ENCODE results near the gene SLC9A3. TPM values are rescaled to one million over a fixed set of nuclear protein-coding genes. Genes with fewer than 3 reads are reported as not detected.

The SLC9A3 gene
- polyA plus RNA-seq, 3 donors, result 0.31 to 0.42 (median 0.36) TPM

DNA sequence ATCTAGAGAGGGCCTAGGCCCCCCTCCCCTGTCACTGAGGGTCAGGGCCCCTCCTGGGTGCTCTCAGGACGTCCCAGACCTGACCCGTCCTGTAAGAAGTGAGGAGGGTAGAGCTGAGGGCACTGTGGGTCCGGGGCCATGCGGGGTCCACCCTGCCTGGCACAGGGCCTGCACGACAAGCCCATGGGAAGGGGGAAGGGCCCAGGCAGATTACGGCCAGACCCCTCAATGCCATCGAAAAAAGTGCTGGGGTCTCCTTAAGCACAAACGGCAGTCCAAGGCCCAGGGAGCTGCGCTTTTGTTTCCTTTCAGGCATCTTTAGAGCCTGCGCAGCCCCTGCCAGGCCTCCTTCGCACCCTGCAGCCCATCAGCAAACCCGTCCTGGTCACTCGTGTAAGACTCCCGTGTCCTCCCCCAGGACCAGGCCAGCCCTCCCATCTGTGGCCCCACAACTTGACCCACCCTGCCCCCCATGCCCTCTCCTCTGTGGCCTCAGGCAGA is 85.7 kb downstream of the SLC9A3 start:
- 98% methylated on average over 14 of the region's 14 CpGs for WGBS (ENCODE audit: insufficient coverage)
- no peak overlapping the region for H3K27ac Mint-ChIP-seq
- no peaks in the 10 kb centered on the region for H3K36me3 ChIP-seq (replicated peaks in 1 of 2; ENCODE audit: control insufficient read depth in 1 of 2, insufficient read depth in 2 of 2, low read length in 2 of 2)
- no peaks in the 10 kb centered on the region for H3K27me3 ChIP-seq (ENCODE audit: control insufficient read depth in 2 of 2, insufficient read depth in 2 of 2, low read length in 2 of 2)
- H3K4me1 Mint-ChIP-seq, result peaks cover 22% of the 10 kb centered on the region
- peaks cover 28 to 30% of the 10 kb centered on the region in 2 donors for H3K4me1 ChIP-seq (ENCODE audit: control insufficient read depth in 1 of 2, insufficient read depth in 2 of 2, low read length in 2 of 2)
- TF ChIP-seq, protein P1, sequence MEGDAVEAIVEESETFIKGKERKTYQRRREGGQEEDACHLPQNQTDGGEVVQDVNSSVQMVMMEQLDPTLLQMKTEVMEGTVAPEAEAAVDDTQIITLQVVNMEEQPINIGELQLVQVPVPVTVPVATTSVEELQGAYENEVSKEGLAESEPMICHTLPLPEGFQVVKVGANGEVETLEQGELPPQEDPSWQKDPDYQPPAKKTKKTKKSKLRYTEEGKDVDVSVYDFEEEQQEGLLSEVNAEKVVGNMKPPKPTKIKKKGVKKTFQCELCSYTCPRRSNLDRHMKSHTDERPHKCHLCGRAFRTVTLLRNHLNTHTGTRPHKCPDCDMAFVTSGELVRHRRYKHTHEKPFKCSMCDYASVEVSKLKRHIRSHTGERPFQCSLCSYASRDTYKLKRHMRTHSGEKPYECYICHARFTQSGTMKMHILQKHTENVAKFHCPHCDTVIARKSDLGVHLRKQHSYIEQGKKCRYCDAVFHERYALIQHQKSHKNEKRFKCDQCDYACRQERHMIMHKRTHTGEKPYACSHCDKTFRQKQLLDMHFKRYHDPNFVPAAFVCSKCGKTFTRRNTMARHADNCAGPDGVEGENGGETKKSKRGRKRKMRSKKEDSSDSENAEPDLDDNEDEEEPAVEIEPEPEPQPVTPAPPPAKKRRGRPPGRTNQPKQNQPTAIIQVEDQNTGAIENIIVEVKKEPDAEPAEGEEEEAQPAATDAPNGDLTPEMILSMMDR (IDR thresholded peaks at IDR 0.05), result no peak
- H4K20me1 ChIP-seq (ENCODE audit: insufficient read depth, low read length), result peaks cover under 1% of the 10 kb centered on the region
- intact Hi-C loops (cut with micrococcal nuclease), result no loop called here
- H3K27me3 Mint-ChIP-seq (ENCODE audit: low read depth in 3 of 3), result peaks cover 0 to 3% (median 2%) of the 10 kb centered on the region in 3 donors
- H3K36me3 Mint-ChIP-seq, result no peaks in the 10 kb centered on the region
- no peaks in the 10 kb centered on the region for H3K9me3 Mint-ChIP-seq
- no peak overlapping the region for H3K4me2 ChIP-seq (replicated peaks; ENCODE audit: extremely low read depth, low read length, poor library complexity, severe bottlenecking)
- H3K27ac ChIP-seq (ENCODE audit: low read depth in 1 of 2, low read length in 2 of 2), result no peak overlapping the region
- no peak overlapping the region for H3K4me3 ChIP-seq (replicated peaks in 1 of 3; ENCODE audit: low read depth in 2 of 3, low read length in 3 of 3)
- no peak overlapping the region for H3K9ac ChIP-seq (ENCODE audit: insufficient read depth, low read length, poor library complexity, severe bottlenecking)
- no peaks in the 10 kb centered on the region for H3K9me3 ChIP-seq (replicated peaks in 1 of 2; ENCODE audit: control insufficient read depth in 1 of 2, insufficient read depth in 1 of 2, low read length in 2 of 2)
- no peak overlapping the region for H3K4me3 Mint-ChIP-seq
- no peak for DNase-seq
- no peak overlapping the region for H2AFZ ChIP-seq (ENCODE audit: insufficient read depth, low read depth, low read length, poor library complexity, severe bottlenecking)
- H3K79me2 ChIP-seq (ENCODE audit: insufficient read depth, low read length), result peaks cover 4% of the 10 kb centered on the region

DNA sequence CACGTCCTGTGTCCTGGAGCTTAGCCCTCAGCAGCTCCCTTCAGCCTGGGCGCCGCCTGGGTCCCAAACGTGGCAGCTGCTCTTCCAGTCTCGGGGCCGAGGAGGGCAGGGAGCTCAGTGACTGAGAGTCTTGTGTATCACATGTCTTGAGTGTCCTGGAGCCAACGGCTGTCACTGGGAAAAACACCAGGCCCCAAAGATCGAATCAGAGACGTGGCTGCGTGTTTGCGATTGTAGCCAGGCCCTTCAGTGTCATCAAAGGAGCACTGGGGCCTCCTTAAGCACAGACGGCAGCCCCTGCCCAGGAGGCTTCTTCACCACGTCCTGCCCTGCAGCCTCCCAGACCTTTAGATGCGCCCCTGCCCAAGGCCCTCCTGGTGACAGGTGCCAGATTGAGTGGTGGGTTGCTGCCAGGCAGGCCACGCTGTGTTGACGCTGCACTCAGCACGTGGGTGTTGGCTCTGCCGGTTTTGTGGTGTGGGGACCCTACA is 86.9 kb downstream of the SLC9A3 start:
- no peaks in the 10 kb centered on the region for H3K36me3 Mint-ChIP-seq
- Histone ChIP-seq H4K20me1 (ENCODE audit: insufficient read depth, low read length) (no peaks in the 10 kb centered on the region), H3K27ac (ENCODE audit: low read depth in 1 of 2, low read length in 2 of 2) (no peak overlapping the region), H3K9me3 (replicated peaks in 1 of 2; ENCODE audit: control insufficient read depth in 1 of 2, insufficient read depth in 1 of 2, low read length in 2 of 2) (no peaks in the 10 kb centered on the region), H3K36me3 (replicated peaks in 1 of 2; ENCODE audit: control insufficient read depth in 1 of 2, insufficient read depth in 2 of 2, low read length in 2 of 2) (no peaks in the 10 kb centered on the region), H3K27me3 (ENCODE audit: control insufficient read depth in 2 of 2, insufficient read depth in 2 of 2, low read length in 2 of 2) (no peaks in the 10 kb centered on the region), H3K79me2 (ENCODE audit: insufficient read depth, low read length) (no peaks in the 10 kb centered on the region), H2AFZ (ENCODE audit: insufficient read depth, low read depth, low read length, poor library complexity, severe bottlenecking) (no peak overlapping the region), H3K9ac (ENCODE audit: insufficient read depth, low read length, poor library complexity, severe bottlenecking) (no peak overlapping the region), H3K4me1 (ENCODE audit: control insufficient read depth in 1 of 2, insufficient read depth in 2 of 2, low read length in 2 of 2) (peaks cover 22 to 23% of the 10 kb centered on the region in 2 donors), H3K4me3 (replicated peaks in 1 of 3; ENCODE audit: low read depth in 2 of 3, low read length in 3 of 3) (no peak overlapping the region), H3K4me2 (replicated peaks; ENCODE audit: extremely low read depth, low read length, poor library complexity, severe bottlenecking) (no peak overlapping the region)
- WGBS (ENCODE audit: insufficient coverage), result 94% methylated on average over 17 of the region's 18 CpGs
- H3K27me3 Mint-ChIP-seq (ENCODE audit: low read depth in 3 of 3), result peaks cover 0 to 9% (median 2%) of the 10 kb centered on the region in 3 donors
- intact Hi-C loops (cut with micrococcal nuclease), result no loop called here
- H3K27ac Mint-ChIP-seq, result no peak overlapping the region
- H3K4me3 Mint-ChIP-seq, result no peak overlapping the region
- no peaks in the 10 kb centered on the region for H3K9me3 Mint-ChIP-seq
- peaks cover 16% of the 10 kb centered on the region for H3K4me1 Mint-ChIP-seq
- TF ChIP-seq, protein P1 (IDR thresholded peaks at IDR 0.05), result no peak
- DNase-seq, result no peak
